ENCODE data around the gene TLX1. TPM values are rescaled to one million over a fixed set of nuclear protein-coding genes. Genes with fewer than 3 reads are reported as not detected.

The TLX1 gene
- total and polyA plus RNA-seq, 4 donors, result 0.33 TPM; not detected in 3

- H3K27me3 ChIP-seq (ENCODE audit: control insufficient read depth, insufficient read depth, low read length), result peaks cover 98% of the 10 kb centered on the region
- no peak overlapping the region for H3K27ac ChIP-seq (ENCODE audit: low read depth, low read length)
- H3K4me1 ChIP-seq (ENCODE audit: control insufficient read depth, insufficient read depth, low read length), result peaks cover 38% of the 10 kb centered on the region
- no peaks in the 10 kb centered on the region for H3K9me3 ChIP-seq (ENCODE audit: control insufficient read depth, insufficient read depth, low read length)
- no peak overlapping the region for H3K4me3 ChIP-seq (ENCODE audit: low read depth, low read length)
- H3K36me3 ChIP-seq (ENCODE audit: control insufficient read depth, insufficient read depth, low read length), result no peaks in the 10 kb centered on the region
- 3% methylated on average over 39 of the region's 39 CpGs for WGBS (ENCODE audit: insufficient coverage)
- no peak for DNase-seq (ENCODE audit: low read depth in 4 of 6, low spot score in 6 of 6)
Measured at GRCh38 chr10:101131962-101132635, 999 bp downstream of the TLX1 start.

GRCh38 chr10:101132636-101133473 lies 1.8 kb downstream of the TLX1 start:
- no peak overlapping the region for H3K4me3 ChIP-seq (ENCODE audit: low read depth, low read length)
- no peak overlapping the region for H3K27ac ChIP-seq (ENCODE audit: low read depth, low read length)
- no peaks in the 10 kb centered on the region for H3K36me3 ChIP-seq (ENCODE audit: control insufficient read depth, insufficient read depth, low read length)
- peaks cover 38% of the 10 kb centered on the region for H3K4me1 ChIP-seq (ENCODE audit: control insufficient read depth, insufficient read depth, low read length)
- no peaks in the 10 kb centered on the region for H3K9me3 ChIP-seq (ENCODE audit: control insufficient read depth, insufficient read depth, low read length)
- 10% methylated on average over 24 of the region's 24 CpGs for WGBS (ENCODE audit: insufficient coverage)
- no peak for DNase-seq (ENCODE audit: low read depth in 4 of 6, low spot score in 6 of 6)
- H3K27me3 ChIP-seq (ENCODE audit: control insufficient read depth, insufficient read depth, low read length), result peaks cover 98% of the 10 kb centered on the region

- H3K27ac ChIP-seq (ENCODE audit: low read depth, low read length), result no peak overlapping the region
- no peaks in the 10 kb centered on the region for H3K9me3 ChIP-seq (ENCODE audit: control insufficient read depth, insufficient read depth, low read length)
- H3K4me3 ChIP-seq (ENCODE audit: low read depth, low read length), result no peak overlapping the region
- WGBS (ENCODE audit: insufficient coverage), result 5% methylated on average over 54 of the region's 54 CpGs
- H3K27me3 ChIP-seq (ENCODE audit: control insufficient read depth, insufficient read depth, low read length), result peaks cover 98% of the 10 kb centered on the region
- H3K4me1 ChIP-seq (ENCODE audit: control insufficient read depth, insufficient read depth, low read length), result peaks cover 38% of the 10 kb centered on the region
- H3K36me3 ChIP-seq (ENCODE audit: control insufficient read depth, insufficient read depth, low read length), result no peaks in the 10 kb centered on the region
- no peak for DNase-seq (ENCODE audit: low read depth in 4 of 6, low spot score in 6 of 6)
Measured at GRCh38 chr10:101133489-101134298, 2.6 kb downstream of the TLX1 start.

GRCh38 chr10:101134299-101135127 lies 3.4 kb downstream of the TLX1 start:
- H3K27ac ChIP-seq (ENCODE audit: low read depth, low read length), result no peak overlapping the region
- H3K9me3 ChIP-seq (ENCODE audit: control insufficient read depth, insufficient read depth, low read length), result no peaks in the 10 kb centered on the region
- DNase-seq (ENCODE audit: low read depth in 4 of 6, low spot score in 6 of 6), result no peak
- peaks cover 99% of the 10 kb centered on the region for H3K27me3 ChIP-seq (ENCODE audit: control insufficient read depth, insufficient read depth, low read length)
- H3K36me3 ChIP-seq (ENCODE audit: control insufficient read depth, insufficient read depth, low read length), result no peaks in the 10 kb centered on the region
- WGBS (ENCODE audit: insufficient coverage), result 1% methylated on average over 47 of the region's 60 CpGs
- peaks cover 42% of the 10 kb centered on the region for H3K4me1 ChIP-seq (ENCODE audit: control insufficient read depth, insufficient read depth, low read length)
- no peak overlapping the region for H3K4me3 ChIP-seq (ENCODE audit: low read depth, low read length)

- H3K27me3 ChIP-seq (ENCODE audit: control insufficient read depth, insufficient read depth, low read length), result peaks cover 99% of the 10 kb centered on the region
- no peaks in the 10 kb centered on the region for H3K9me3 ChIP-seq (ENCODE audit: control insufficient read depth, insufficient read depth, low read length)
- no peak for DNase-seq (ENCODE audit: low read depth in 4 of 6, low spot score in 6 of 6)
- 2% methylated on average over 32 of the region's 36 CpGs for WGBS (ENCODE audit: insufficient coverage)
- H3K4me1 ChIP-seq (ENCODE audit: control insufficient read depth, insufficient read depth, low read length), result peaks cover 49% of the 10 kb centered on the region
- no peaks in the 10 kb centered on the region for H3K36me3 ChIP-seq (ENCODE audit: control insufficient read depth, insufficient read depth, low read length)
- H3K4me3 ChIP-seq (ENCODE audit: low read depth, low read length), result no peak overlapping the region
- H3K27ac ChIP-seq (ENCODE audit: low read depth, low read length), result no peak overlapping the region
Measured at GRCh38 chr10:101135141-101136006, 4.3 kb downstream of the TLX1 start.

- Histone ChIP-seq H3K4me1 (ENCODE audit: control insufficient read depth, insufficient read depth, low read length) (peaks cover 43% of the 10 kb centered on the region), H3K9me3 (ENCODE audit: control insufficient read depth, insufficient read depth, low read length) (no peaks in the 10 kb centered on the region), H3K36me3 (ENCODE audit: control insufficient read depth, insufficient read depth, low read length) (no peaks in the 10 kb centered on the region), H3K27ac (ENCODE audit: low read depth, low read length) (no peak overlapping the region), H3K27me3 (ENCODE audit: control insufficient read depth, insufficient read depth, low read length) (peaks cover 99% of the 10 kb centered on the region), H3K4me3 (ENCODE audit: low read depth, low read length) (no peak overlapping the region)
- 3% methylated on average over 33 of the region's 33 CpGs for WGBS (ENCODE audit: insufficient coverage)
- no peak for DNase-seq (ENCODE audit: low read depth in 4 of 6, low spot score in 6 of 6)
Measured at GRCh38 chr10:101136007-101136707, 5.1 kb downstream of the TLX1 start.

GRCh38 chr10:101136708-101137121 lies 5.6 kb downstream of the TLX1 start:
- Histone ChIP-seq H3K9me3 (ENCODE audit: control insufficient read depth, insufficient read depth, low read length) (no peaks in the 10 kb centered on the region), H3K4me3 (ENCODE audit: low read depth, low read length) (no peak overlapping the region), H3K27ac (ENCODE audit: low read depth, low read length) (no peak overlapping the region), H3K4me1 (ENCODE audit: control insufficient read depth, insufficient read depth, low read length) (peaks cover 39% of the 10 kb centered on the region), H3K27me3 (ENCODE audit: control insufficient read depth, insufficient read depth, low read length) (peaks cover 100% of the 10 kb centered on the region), H3K36me3 (ENCODE audit: control insufficient read depth, insufficient read depth, low read length) (no peaks in the 10 kb centered on the region)
- DNase-seq (ENCODE audit: low read depth in 4 of 6, low spot score in 6 of 6), result no peak
- WGBS (ENCODE audit: insufficient coverage), result under 1% methylated on average over 24 of the region's 26 CpGs

DNA sequence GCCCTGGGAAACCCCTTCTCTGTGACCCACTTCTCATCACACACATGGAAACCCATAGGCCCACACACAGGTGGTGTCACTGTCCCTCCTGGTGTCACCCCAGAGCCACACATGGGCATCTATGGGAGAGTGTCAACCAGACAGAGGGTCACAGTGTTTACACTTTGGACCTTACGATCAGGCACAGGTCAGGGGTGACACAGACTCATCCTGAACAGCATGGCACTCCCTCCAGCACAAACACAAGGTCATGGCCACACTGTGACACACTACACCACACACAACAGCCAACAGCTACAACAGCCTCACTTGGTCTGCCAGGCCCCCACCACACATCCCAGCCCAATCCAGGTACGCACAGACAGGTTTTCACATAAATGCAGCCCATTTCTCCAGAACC lies 6.2 kb downstream of the TLX1 start:
- DNase-seq (ENCODE audit: low read depth in 4 of 6, low spot score in 6 of 6), result no peak
- Histone ChIP-seq H3K9me3 (ENCODE audit: control insufficient read depth, insufficient read depth, low read length) (no peaks in the 10 kb centered on the region), H3K4me1 (ENCODE audit: control insufficient read depth, insufficient read depth, low read length) (peaks cover 38% of the 10 kb centered on the region), H3K36me3 (ENCODE audit: control insufficient read depth, insufficient read depth, low read length) (no peaks in the 10 kb centered on the region), H3K27ac (ENCODE audit: low read depth, low read length) (no peak overlapping the region), H3K27me3 (ENCODE audit: control insufficient read depth, insufficient read depth, low read length) (peaks cover 100% of the 10 kb centered on the region), H3K4me3 (ENCODE audit: low read depth, low read length) (no peak overlapping the region)
- WGBS (ENCODE audit: insufficient coverage), result 9% methylated on average over 1 of the region's 2 CpGs
